Ascending aorta (tissue), 2 donors: Measurements from ENCODE around the gene ORAI1. TPM values are rescaled to one million over a fixed set of nuclear protein-coding genes. Genes with fewer than 3 reads are reported as not detected.
A peak's percentile ranks its signal among the peaks of the same experiment; 100 is the strongest.

Source experiments
- DNase-seq, 2 donors: peaks; one replicate each; pipeline ENCODE4 v3.0.0-alpha.2; 2019; ENCODE audit warnings: low spot score in 2 of 2
- H3K27ac ChIP-seq, 2 donors: fragments of 200-600 bp; sonication (generic); one replicate each; pipeline ENCODE4 v1.5.1; 2016 to 2017; ENCODE audit warnings: mild to moderate bottlenecking in 1 of 2
- H3K27me3 ChIP-seq: fragments of 200-600 bp; sonication (generic); one replicate; pipeline ENCODE4 v1.5.1; 2017
- H3K36me3 ChIP-seq, 2 donors: fragments of 200-600 bp; sonication (generic); one replicate each; pipeline ENCODE4 v1.5.1; 2016
- H3K4me1 ChIP-seq, 2 donors: fragments of 200-600 bp; sonication (generic); one replicate each; pipeline ENCODE4 v1.5.1; 2016 to 2017; ENCODE audit warnings: mild to moderate bottlenecking in 1 of 2
- H3K4me3 ChIP-seq, 2 donors: fragments of 200-600 bp; sonication (generic); one replicate each; pipeline ENCODE4 v1.5.1; 2016 to 2017; ENCODE audit warnings: mild to moderate bottlenecking in 1 of 2
- H3K9me3 ChIP-seq, 2 donors: fragments of 200-600 bp; sonication (generic); one replicate each; pipeline ENCODE4 v1.5.1; 2016
- intact Hi-C: fragments of 100-400 bp; cut with DNase I; formaldehyde crosslinking; loops from one replicate; pipeline ENCODE4 v1.15.1; 2023
- total RNA-seq: library from RNA; depleted of rRNA; stranded (reverse); fragments of >200 nt; gene quantifications from one replicate; pipeline ENCODE4 v1.1.0, GENCODE V29; 2016
- TF ChIP-seq, protein P1 (sequence below), 3 experiments: fragments of 200-600 bp in 2 of 3; fragments of 450-650 bp in 1 of 3; sonication (generic) in 2 of 3; IDR thresholded peaks; one replicate each; pipeline ENCODE4 v1.5.1; 2016 to 2019; ENCODE audit warnings: antibody characterized with exemption in 3 of 3, mild to moderate bottlenecking in 1 of 3, moderate library complexity in 1 of 3

ORAI1 gene
- 24.6 TPM for total RNA-seq

GRCh38 chr12:121626087-121626852, at the start of gene ORAI1:
Gene ORAI1, plus strand, starts transcription at chr12:121626530.
- Histone ChIP-seq H3K27me3 (no peaks in the 10 kb centered on the region), H3K36me3 (no peaks in the 10 kb centered on the region), H3K27ac (peak within 1 kb of the TSS; percentile 82 to 88), H3K4me1 (peaks cover 0 to 14% of the 10 kb centered on the region in 2 donors), H3K4me3 (peak within 1 kb of the TSS; percentile 77 to 81), H3K9me3 (no peaks in the 10 kb centered on the region)
- TF ChIP-seq, protein P1, sequence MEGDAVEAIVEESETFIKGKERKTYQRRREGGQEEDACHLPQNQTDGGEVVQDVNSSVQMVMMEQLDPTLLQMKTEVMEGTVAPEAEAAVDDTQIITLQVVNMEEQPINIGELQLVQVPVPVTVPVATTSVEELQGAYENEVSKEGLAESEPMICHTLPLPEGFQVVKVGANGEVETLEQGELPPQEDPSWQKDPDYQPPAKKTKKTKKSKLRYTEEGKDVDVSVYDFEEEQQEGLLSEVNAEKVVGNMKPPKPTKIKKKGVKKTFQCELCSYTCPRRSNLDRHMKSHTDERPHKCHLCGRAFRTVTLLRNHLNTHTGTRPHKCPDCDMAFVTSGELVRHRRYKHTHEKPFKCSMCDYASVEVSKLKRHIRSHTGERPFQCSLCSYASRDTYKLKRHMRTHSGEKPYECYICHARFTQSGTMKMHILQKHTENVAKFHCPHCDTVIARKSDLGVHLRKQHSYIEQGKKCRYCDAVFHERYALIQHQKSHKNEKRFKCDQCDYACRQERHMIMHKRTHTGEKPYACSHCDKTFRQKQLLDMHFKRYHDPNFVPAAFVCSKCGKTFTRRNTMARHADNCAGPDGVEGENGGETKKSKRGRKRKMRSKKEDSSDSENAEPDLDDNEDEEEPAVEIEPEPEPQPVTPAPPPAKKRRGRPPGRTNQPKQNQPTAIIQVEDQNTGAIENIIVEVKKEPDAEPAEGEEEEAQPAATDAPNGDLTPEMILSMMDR (IDR thresholded peaks at IDR 0.05), result peak in 1 of 3 experiments; percentile 72
- intact Hi-C loops, result loop anchor here (1.0 to 5.0 kb wide), 6 partner anchors 45 to 176 kb away; partner anchors contain the start of genes KDM2B and SETD1B
- peak; percentile 80 to 98 for DNase-seq

DNA sequence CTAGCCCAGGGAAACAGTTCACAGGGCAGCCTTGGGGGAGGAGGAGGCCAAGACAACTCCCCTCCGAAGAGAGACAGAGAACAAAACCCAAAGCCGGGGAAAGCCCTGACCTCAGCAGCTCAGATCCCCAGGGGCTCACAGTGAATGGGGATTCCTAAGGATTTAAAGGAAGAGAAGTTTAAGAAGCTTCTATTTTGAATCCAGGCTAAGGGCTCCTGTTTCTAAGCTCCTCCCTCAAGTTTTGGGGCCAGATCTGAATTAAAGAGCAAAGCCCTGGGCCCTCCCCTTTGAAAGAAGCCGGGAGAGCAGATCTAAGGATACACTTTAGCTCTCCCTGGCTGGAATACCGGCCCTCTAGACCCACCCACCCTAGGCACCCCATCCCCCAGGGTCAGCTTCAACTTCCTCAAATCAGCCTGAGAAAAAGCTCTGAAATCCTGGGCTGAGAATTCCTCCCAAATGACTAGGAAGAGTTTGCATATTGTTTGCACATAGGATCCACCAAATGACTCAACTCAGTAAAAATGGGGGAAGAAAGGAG, 49.4 kb upstream of the ORAI1 start:
- Histone ChIP-seq H3K4me3 (no peak overlapping the region), H3K36me3 (peaks cover 5 to 9% of the 10 kb centered on the region in 2 donors), H3K27ac (peak overlapping the region; percentile 88), H3K9me3 (no peaks in the 10 kb centered on the region), H3K27me3 (no peaks in the 10 kb centered on the region), H3K4me1 (peaks cover 3 to 36% of the 10 kb centered on the region in 2 donors)
- no peak for DNase-seq
- TF ChIP-seq, protein P1 (IDR thresholded peaks at IDR 0.05), result no peak
- intact Hi-C loops, result no loop called here

GRCh38 chr12:121577443-121578180, 48.7 kb upstream of the ORAI1 start:
- no peaks in the 10 kb centered on the region for H3K27me3 ChIP-seq
- peaks cover 5 to 7% of the 10 kb centered on the region in 2 donors for H3K36me3 ChIP-seq
- intact Hi-C loops, result no loop called here
- peak overlapping the region in 1 of 2 donors; percentile 92 for H3K4me3 ChIP-seq
- peak overlapping the region; percentile 88 for H3K27ac ChIP-seq
- TF ChIP-seq, protein P1 (IDR thresholded peaks at IDR 0.05), result no peak
- peaks cover 6 to 39% of the 10 kb centered on the region in 2 donors for H3K4me1 ChIP-seq
- no peaks in the 10 kb centered on the region for H3K9me3 ChIP-seq
- DNase-seq, result no peak

DNA sequence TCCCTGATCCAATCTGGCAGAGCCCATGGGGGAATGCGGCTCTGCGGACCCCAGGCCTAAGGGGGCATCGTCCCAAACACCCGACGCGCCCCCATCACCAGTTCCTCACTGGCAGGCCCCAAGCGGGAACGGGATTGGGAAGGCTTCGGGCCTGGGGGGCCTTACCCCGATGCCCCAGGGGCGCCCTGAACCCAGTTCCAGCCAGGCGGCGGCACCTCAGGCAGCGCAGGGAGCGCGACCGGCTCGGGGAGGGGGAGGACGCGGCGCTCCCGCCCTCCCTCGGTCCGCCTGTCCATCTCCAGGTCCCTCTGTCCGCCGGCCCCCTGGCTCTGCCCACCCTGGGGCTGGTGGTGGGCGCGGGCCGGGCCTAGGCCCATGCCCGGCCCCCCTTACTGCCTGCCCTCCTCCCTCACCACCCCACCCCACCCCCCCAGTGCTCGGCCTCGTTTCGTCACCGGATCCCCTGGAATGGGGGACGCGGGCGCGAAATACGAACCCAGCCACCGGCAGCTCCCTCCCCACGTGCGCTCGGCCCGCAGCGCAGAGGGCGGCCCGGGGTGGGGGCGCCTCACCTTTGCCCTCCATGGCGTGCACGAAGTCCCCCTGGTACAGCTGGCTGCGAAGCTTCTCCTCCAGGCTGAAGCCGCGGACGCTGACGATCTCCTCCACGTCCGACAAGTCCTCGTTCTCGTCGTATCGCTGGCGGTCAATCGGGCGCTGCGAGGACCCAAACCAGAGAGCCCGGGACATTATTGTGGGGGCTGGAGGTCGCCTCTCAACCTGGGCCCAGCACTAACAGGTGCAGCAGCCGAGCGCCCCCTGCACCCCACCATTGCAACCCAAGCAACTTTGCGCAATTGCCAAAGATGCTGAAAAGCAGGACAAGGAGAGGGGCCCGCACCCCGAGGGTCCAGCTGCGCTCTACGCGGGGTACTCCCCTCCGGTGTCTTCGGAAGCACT, 47.8 kb upstream of the ORAI1 start:
- Histone ChIP-seq H3K27ac (peak overlapping the region; percentile 88), H3K9me3 (no peaks in the 10 kb centered on the region), H3K36me3 (peaks cover 5 to 7% of the 10 kb centered on the region in 2 donors), H3K4me1 (peaks cover 7 to 41% of the 10 kb centered on the region in 2 donors), H3K4me3 (peak overlapping the region; percentile 77 to 92), H3K27me3 (no peaks in the 10 kb centered on the region)
- intact Hi-C loops, result no loop called here
- TF ChIP-seq, protein P1 (IDR thresholded peaks at IDR 0.05), result no peak
- DNase-seq, result no peak
